ENCODE data around the gene SLC48A1.

The SLC48A1 gene

DNA sequence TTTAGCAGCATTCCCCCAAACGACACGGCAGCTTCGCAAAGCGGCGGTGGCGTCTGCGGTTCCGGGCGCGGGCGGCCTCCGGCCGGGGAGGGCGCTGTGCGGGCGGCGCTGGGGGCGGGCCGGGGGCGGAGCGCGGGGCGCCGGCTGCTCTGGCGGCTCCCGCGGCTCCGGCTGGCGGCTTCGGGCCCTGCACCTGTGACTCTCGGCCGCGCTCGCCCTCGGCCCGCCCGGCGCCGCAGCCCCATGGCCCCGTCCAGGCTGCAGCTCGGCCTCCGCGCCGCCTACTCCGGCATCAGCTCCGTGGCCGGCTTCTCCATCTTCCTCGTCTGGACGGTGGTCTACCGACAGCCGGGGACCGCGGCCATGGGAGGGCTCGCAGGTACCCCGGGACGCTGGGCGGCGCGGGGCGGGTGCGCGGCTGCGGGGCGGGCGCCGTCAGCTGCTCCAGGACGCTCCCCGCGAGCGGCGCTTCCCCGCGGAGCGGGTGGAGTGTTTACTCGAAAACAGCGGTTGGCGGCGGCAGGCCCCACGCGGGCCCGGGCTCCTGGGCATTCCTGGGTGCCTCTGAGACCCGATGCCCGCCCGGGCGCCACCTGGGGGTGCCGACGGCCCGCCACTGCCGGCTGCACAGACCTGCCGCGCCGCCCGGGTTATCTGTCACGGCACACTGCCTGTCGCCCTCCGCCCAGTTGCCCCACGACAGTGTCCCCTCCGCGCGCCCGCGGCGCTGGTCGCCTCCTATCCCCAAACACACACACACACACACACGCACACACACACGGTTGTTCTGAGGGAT lies at the start of gene SLC48A1:
Gene SLC48A1 (plus strand): TSS at position 177 of the 796 bp plus-strand sequence. CDS start 67 bp downstream, at position 244.
- DNase-seq = peak; percentile 55 to 85 (median 73)

DNA sequence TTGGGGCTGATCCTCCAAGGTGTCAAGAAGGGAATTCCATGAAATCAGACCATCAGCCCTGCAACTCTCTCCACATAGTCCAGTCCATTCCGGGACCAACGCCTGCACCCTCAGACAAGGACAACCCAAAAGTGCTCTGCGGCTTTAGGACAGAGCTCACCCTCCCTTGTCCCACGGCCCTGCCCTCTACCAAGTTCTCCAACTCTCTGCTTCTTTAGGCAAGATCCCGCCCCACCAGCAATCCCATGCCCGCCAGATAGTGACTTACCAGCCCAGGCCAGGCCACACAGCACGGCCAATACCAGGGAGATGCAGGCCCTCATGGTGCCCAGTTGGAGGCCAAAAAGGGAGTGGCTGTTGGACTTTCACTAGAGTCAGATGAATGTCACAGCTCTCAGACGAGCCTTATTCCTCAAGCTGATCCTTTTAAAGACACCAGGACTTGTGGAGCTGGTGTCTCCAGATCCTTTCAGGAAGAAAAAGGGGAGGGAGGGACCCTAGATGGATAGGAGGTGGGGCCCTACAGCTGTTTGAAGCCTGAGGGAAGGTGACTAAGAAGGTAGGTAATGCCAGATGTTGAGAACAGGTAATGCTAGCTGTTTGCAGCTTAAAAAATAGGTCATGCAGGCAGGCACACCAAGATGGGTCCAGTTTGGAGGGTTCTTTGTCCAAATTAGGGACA lies 47.8 kb upstream of the SLC48A1 start, which contains the start of gene ENDOU:
Gene ENDOU (minus strand): TSS at position 400 of the 682 bp plus-strand sequence. CDS start 77 bp downstream, at position 323.
- DNase-seq = no peak

DNA sequence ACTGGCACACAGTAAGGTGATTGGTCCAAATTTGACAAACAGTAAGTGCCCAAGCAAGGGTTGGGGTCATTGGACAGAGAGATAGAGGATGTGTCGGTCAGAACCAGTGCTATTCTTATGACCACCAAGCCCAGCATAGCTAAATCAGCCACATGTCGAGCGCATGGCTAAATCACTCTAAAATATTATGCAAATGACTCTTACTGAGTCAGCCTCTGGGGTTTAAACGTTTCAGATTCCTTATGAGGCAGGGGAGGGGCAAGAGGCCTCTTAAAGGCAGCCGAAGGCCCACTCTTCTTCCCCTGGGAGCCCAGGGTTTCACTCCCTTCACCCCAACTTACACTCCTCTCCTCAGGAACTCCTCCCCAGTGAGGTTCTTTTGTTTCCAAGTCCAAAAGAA lies 47.1 kb upstream of the SLC48A1 start:
- no peak for DNase-seq

GRCh38 chr12:47729233-47729632 lies 43.8 kb upstream of the SLC48A1 start:
- DNase-seq = no peak

DNA sequence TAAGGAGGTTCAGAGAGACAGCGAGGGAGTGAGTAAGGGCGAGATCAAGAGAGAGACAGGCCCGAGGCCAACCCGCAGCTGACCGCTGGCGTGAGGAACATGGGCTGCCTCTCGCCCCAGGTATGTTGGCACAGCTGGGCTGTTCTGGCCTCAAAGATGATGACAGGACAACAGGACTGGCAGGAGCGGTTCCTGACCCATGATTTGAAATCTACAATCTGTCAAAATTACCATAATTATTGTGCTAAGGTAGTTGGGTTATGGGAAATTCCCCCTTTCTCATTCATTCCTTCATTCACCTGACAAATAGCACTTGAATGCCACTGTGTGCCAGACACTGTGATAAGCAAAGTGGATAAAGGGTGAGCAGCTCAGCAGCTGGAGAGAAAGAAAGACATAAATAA lies 42.7 kb upstream of the SLC48A1 start:
- no peak for DNase-seq

GRCh38 chr12:47731723-47732122 lies 41.3 kb upstream of the SLC48A1 start:
- no peak for DNase-seq

DNA sequence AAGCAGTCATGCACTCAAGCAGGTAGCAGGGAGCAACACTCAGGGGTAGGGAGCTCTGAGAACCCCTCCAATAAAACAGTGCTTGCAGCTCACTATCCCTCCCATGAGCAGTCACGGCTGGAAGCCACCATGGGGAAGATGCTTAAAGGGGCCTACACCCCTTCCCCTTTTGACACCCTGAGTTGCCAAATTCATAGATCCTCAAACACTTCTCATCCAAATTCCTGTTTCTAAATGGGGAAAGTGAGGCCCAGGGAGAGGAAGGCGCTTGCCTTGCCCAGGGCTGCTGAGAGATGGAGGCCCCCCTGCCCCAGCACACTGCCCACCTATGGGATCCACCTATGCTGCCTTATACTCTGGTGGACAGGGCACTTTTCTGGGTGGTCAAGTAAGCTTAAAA lies 40.5 kb upstream of the SLC48A1 start:
- no peak for DNase-seq

DNA sequence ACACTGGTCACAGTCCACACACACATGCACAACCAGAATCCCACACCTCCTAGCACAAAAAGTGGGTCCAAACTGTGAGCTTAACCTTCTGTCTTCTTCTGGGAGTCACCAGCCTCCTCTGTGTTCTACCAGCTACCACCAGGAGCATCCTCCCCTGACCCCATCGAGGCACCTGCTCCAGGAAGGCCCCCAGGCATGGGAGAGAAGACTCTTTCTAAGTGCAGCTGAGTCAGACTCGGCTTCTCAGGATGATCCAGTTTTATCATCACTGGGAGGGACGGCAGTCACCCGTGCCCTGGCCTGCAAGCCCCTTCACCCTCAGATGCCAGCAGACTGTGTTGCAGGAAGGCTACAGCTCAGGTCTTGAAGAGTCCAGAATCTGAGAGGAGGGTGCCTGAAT lies 39.9 kb upstream of the SLC48A1 start:
- no peak for DNase-seq

DNA sequence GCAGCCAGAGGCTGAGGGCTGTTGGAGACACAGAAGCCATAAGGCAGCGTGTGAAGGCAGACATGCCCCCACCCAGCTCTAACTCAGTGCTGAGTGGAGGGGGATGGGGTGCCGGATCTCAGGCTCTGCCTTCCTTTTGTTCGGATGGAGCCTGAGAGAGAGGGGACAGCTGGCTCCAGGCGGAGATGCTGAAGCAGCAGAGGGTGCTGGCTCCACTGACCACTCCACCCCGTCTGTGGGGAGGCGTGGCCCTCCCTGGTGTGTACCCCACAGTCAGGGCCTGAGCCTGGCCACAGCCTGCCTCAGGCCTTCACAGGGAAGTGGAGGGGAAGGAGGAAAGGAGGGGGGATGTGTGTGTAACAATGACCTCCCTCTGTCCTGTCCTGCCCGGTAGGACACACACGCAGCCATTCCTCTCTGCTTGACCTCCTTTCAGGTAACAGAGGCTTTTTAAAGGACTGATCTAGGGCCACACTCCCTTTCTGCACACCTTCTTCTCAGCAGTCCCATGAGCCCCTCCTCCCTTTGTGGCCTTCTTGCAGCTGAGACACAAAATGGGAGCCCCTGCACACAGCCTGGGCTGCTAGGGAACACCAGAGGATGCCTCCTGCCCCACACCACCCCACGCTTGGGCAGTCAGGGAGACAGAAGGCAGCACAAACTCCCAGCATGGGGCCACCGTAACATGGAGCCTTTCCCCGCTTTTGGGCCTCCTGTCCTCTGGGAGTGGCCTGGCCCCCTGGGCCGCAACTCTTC lies 38.1 kb upstream of the SLC48A1 start:
- DNase-seq = no peak

- no peak for DNase-seq
Observed at GRCh38 chr12:47735649-47736048, 37.4 kb upstream of the SLC48A1 start.

GRCh38 chr12:47736216-47736615 lies 36.8 kb upstream of the SLC48A1 start:
- DNase-seq = no peak

GRCh38 chr12:47736877-47737676 lies 36.0 kb upstream of the SLC48A1 start:
- no peak for DNase-seq

- DNase-seq = no peak
Observed at GRCh38 chr12:47737936-47738594, 35.0 kb upstream of the SLC48A1 start.

- no peak for DNase-seq
Observed at GRCh38 chr12:47739297-47739696, 33.7 kb upstream of the SLC48A1 start.

- DNase-seq = no peak
Observed at GRCh38 chr12:47739979-47740378, 33.1 kb upstream of the SLC48A1 start.

GRCh38 chr12:47740606-47741339 lies 32.3 kb upstream of the SLC48A1 start:
- no peak for DNase-seq

DNA sequence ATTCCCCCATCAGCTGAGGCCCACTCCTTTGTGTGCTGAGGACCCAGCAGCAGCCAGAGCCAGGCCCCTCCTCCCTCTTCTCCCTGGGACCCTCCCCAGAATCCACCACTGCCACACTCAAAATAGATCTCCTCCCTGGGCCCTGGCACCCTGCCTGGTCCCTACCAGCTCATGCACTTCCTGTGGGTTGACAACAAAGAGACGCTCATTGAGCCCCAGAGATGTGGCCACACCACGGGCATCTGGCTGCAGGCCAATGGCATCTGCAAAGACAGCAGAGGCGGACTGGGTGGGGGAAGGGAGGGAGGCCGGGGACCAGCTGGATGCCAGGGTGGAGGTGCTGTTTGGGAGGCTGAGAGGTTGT lies 31.7 kb upstream of the SLC48A1 start:
- DNase-seq = peak; percentile 22 to 60 (median 58)

DNA sequence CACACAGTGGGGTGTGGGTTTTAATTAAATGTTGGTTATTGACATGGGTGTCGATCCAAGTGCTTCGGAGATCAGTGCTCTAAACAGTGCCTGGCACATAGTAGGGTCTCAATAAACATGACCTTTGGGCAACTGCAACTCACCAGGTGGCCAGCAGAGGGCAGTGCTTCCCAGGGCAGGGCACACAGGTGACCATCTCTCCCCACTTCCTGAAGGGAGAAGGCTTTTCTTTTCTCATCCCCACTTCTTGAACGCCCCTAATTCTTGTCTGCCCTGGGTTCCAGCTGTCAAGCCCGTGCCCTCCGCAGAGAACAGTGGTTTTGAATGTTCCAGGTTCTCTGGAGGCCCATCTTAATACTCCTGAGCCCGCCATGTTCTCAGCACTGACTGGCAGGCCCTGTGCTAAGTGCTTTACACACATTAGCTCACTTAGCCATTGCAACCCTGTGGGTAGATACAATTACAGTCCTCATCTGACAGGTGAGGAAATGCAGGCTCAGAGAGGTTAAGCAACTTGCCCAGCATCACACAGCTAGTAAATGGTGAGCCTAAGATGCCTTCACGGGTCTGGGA lies 30.7 kb upstream of the SLC48A1 start:
- DNase-seq = peak; percentile 22 to 73 (median 59)

- no peak for DNase-seq
Observed at GRCh38 chr12:47743311-47743860, 29.7 kb upstream of the SLC48A1 start.

DNA sequence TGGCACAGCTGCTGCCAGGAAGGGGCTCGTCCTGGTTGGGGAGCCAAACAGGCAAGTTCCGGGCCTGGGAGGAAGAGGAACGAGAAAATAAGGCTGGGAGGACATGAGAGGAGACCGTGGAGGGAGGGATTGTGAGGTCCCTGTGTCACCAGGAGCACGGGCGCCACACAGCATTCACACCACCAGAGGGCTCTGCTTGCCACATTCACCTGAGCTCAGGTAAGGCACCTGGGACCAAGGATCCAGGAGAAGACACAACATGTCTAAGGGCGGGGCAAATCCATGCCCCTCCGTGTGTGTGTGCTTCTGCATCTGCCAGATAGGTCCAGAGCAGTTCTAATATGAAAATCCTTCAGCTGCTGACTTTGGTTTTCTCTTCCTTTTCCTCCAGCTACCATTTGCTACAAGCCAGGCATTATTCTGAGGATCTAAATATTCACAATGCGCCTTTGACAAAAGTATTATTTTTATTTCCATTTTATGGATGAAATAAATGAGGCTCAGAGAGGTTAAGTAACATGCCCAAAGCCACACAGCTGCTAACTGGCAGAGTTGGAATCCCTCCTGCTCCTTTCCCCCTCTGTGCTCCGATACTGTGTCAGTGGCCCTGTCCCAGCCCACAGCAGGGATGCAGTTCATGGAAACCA lies 28.9 kb upstream of the SLC48A1 start:
- peak; percentile 22 to 67 (median 58) for DNase-seq
